OCI-LY1 (cell line): ENCODE results near the gene CD79A.

Experiments used
- H2AFZ ChIP-seq: fragments of 200-600 bp; sonication (generic), shearing (Covaris generic); 2 replicates; pipeline ENCODE4 v1.6.0; 2014; ENCODE audit warnings: antibody characterized with exemption, mild to moderate bottlenecking, low read length
- H3F3A ChIP-seq: fragments of 200-600 bp; sonication (generic), shearing (Covaris generic); 2 replicates; pipeline ENCODE4 v1.6.0; 2014; ENCODE audit warnings: mild to moderate bottlenecking, antibody characterized with exemption, low read length, moderate library complexity; ENCODE audit not compliant: insufficient read depth
- H3K27ac ChIP-seq: fragments of 200-600 bp; sonication (generic); 2 replicates; pipeline ENCODE4 v1.5.1; 2014; ENCODE audit warnings: low read length, mixed run types, mild to moderate bottlenecking, low read depth; ENCODE audit not compliant: poor library complexity, severe bottlenecking
- H3K27me3 ChIP-seq: fragments of 200-600 bp; sonication (generic); 2 replicates; pipeline ENCODE4 v1.6.0; 2014; ENCODE audit warnings: antibody characterized with exemption, mild to moderate bottlenecking, low read length, moderate library complexity; ENCODE audit not compliant: insufficient read depth
- H3K36me3 ChIP-seq: fragments of 200-600 bp; sonication (generic); 2 replicates; pipeline ENCODE4 v1.6.1; 2014; ENCODE audit warnings: mild to moderate bottlenecking, antibody characterized with exemption, low read length, moderate library complexity, mixed read lengths; ENCODE audit not compliant: insufficient read depth
- H3K4me1 ChIP-seq: fragments of 200-600 bp; sonication (generic); 2 replicates; pipeline ENCODE4 v1.5.1; 2014; ENCODE audit warnings: mild to moderate bottlenecking, low read length, moderate library complexity; ENCODE audit not compliant: insufficient read depth, severe bottlenecking
- H3K4me2 ChIP-seq: fragments of 200-600 bp; sonication (generic), shearing (Covaris generic); 2 replicates; pipeline ENCODE4 v1.6.1; 2014; ENCODE audit warnings: low read length
- H3K4me3 ChIP-seq: fragments of 200-600 bp; sonication (generic); 2 replicates; pipeline ENCODE4 v1.5.1; 2014; ENCODE audit warnings: low read length, low read depth, mild to moderate bottlenecking, mixed read lengths; ENCODE audit not compliant: poor library complexity, severe bottlenecking
- H3K79me2 ChIP-seq: fragments of 200-600 bp; shearing (Covaris generic); 2 replicates; pipeline ENCODE4 v1.6.1; 2016; ENCODE audit warnings: mixed run types, low read length, mixed read lengths; ENCODE audit not compliant: insufficient read depth
- H3K9ac ChIP-seq: fragments of 200-600 bp; sonication (generic), shearing (Covaris generic); 2 replicates; pipeline ENCODE4 v1.6.1; 2014; ENCODE audit warnings: mild to moderate bottlenecking, low read length, mixed read lengths
- H3K9me2 ChIP-seq: fragments of 200-600 bp; sonication (generic), shearing (Covaris generic); 2 replicates; pipeline ENCODE4 v1.6.1; 2014; ENCODE audit warnings: low read depth, mild to moderate bottlenecking, low read length, mixed read lengths
- H3K9me3 ChIP-seq: fragments of 200-600 bp; shearing (Covaris generic); 2 replicates; pipeline ENCODE4 v1.6.1; 2014; ENCODE audit warnings: low read length, mixed read lengths
- H4K20me1 ChIP-seq: fragments of 200-600 bp; sonication (generic), shearing (Covaris generic); 2 replicates; pipeline ENCODE4 v1.6.0; 2016; ENCODE audit warnings: mild to moderate bottlenecking, low read length; ENCODE audit not compliant: insufficient read depth
- CTCF ChIP-seq: fragments of 200-600 bp; sonication (generic), shearing (Covaris generic); IDR thresholded peaks from 2 replicates; pipeline ENCODE4 v1.5.1; 2017; ENCODE audit warnings: mild to moderate bottlenecking, antibody characterized with exemption, low read length, moderate library complexity, mixed read lengths
- EZH2 ChIP-seq: fragments of 200-600 bp; sonication (generic), shearing (Covaris generic); IDR thresholded peaks from 2 replicates; pipeline ENCODE4 v1.8.0; 2017; ENCODE audit warnings: borderline replicate concordance, mixed run types, mild to moderate bottlenecking, antibody characterized with exemption, low read length, moderate library complexity, mixed read lengths

Gene CD79A

GRCh38 chr19:41883821-41884733 is 7.0 kb downstream of the CD79A start:
- H3K9me3 ChIP-seq: no peaks in the 10 kb centered on the region
- H3K4me1 ChIP-seq: peaks cover 67% of the 10 kb centered on the region
- peaks cover 31% of the 10 kb centered on the region for H3K36me3 ChIP-seq
- H3K9me2 ChIP-seq: no peaks in the 10 kb centered on the region
- TF ChIP-seq CTCF (no peak), EZH2 (no peak)
- H3K27me3 ChIP-seq: no peaks in the 10 kb centered on the region
- H3K9ac ChIP-seq: peak overlapping the region; percentile 92
- H3K4me3 ChIP-seq: peak overlapping the region; percentile 83
- peak overlapping the region; percentile 82 for H3K4me2 ChIP-seq
- no peaks in the 10 kb centered on the region for H4K20me1 ChIP-seq
- H3F3A ChIP-seq: peaks cover 4% of the 10 kb centered on the region; the same call in 1 of the 2 replicates
- no peak overlapping the region for H2AFZ ChIP-seq
- H3K27ac ChIP-seq: peak overlapping the region; percentile 95
- peaks cover 10% of the 10 kb centered on the region for H3K79me2 ChIP-seq

DNA sequence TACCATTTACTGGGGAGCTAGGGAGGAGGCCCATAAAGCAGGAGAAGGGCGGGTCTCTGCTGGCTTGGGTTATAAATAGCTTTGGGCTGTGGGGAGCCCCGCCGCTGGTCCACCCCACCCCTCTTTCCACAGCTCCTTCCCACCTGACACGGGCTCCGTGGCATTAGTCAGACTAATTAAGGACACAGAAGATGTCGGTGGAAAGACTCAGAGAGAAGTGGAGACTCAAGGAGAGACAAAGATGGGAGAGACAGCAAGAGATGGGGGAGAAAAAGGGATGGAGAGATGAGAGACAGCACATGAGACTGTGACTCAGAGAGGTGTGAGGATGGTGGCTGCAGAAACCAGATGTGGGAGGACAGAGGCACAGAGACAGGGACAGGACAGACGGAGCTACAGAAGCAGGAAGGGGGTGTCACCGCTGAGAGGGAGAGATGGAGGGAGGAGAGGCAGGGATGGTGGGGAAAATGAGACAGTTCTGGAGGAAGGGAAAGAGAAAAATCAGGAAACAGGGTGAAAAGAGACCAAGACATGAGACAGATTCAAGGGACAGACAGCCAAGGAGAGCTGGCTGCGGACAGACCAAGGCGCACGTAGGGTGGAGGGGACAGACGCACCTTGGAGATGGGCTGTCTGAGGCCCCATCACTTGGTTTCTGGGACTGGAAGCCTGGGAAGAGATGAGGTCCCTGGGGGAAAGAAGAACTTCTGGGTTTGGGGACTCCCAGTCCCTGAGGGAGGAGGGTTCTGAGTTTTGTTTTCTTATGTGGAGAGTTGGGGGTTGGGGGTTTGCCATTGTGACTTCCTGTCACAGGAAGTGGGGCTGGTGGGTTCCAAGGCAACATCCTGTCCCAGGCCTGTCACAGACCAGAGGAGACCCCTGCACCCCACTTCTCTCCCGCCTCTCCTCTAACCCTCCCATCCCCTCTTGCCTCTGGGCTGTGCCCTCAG is 10.0 kb downstream of the CD79A start:
- Histone ChIP-seq H3K9me3 (no peaks in the 10 kb centered on the region), H3K27me3 (no peaks in the 10 kb centered on the region), H3K4me2 (peak overlapping the region; percentile 80), H3K27ac (peak overlapping the region; percentile 93), H3K9ac (peak overlapping the region; percentile 67), H3F3A (peaks cover 4% of the 10 kb centered on the region; the same call in 1 of the 2 replicates), H3K9me2 (no peaks in the 10 kb centered on the region), H4K20me1 (no peaks in the 10 kb centered on the region), H3K4me3 (peak overlapping the region; percentile 54), H3K36me3 (peaks cover 24% of the 10 kb centered on the region), H3K4me1 (peaks cover 44% of the 10 kb centered on the region), H3K79me2 (peaks cover 10% of the 10 kb centered on the region), H2AFZ (no peak overlapping the region)
- TF ChIP-seq CTCF: no peak
- no peak for TF ChIP-seq EZH2

DNA sequence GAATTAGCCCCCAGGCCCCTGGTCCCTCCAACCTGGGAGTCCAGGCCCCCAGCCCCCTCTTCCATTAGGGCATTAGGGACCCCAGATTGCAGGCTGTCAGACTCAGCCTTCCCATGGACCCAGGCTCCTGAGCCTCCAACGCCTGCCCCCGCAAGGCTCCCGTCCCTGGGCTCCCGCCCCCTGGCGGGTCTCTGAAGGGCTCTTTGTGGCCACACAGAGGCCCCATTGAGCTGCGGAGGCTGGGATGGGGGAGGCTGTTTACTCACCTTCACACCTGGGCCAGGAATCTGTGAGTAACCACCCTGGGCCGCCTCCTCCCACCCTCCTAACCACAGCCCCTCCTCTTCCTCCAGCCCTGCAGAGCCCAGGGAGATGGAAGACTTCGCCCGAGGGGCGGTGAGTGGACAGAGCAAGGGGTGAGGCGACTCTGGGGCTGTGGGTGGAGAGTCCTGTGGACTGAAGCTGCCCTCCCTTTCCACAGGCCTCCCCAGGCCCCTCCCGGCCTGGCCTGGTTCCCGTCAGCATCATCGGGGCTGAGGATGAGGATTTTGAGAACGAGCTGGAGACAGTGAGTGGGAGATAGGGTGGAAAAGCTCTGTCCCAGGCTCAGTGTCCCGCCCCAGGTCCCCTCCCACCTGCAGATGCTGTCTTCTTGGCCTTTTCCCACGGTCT is 10.8 kb downstream of the CD79A start:
- Histone ChIP-seq H3K9me2 (no peaks in the 10 kb centered on the region), H3K27me3 (no peaks in the 10 kb centered on the region), H3K27ac (peak overlapping the region; percentile 93), H4K20me1 (no peaks in the 10 kb centered on the region), H2AFZ (no peak overlapping the region), H3F3A (no peaks in the 10 kb centered on the region), H3K9me3 (no peaks in the 10 kb centered on the region), H3K36me3 (peaks cover 32% of the 10 kb centered on the region), H3K4me1 (peaks cover 36% of the 10 kb centered on the region), H3K9ac (peak overlapping the region; percentile 67), H3K79me2 (peaks cover 10% of the 10 kb centered on the region), H3K4me3 (peak overlapping the region; percentile 54), H3K4me2 (peak overlapping the region; percentile 80)
- TF ChIP-seq CTCF (peak; percentile 69), EZH2 (no peak)
